ENCODE data around the gene DISP2.

The DISP2 gene

GRCh38 chr15:40345867-40346578 is 12.0 kb upstream of the DISP2 start:
- no peaks in the 10 kb centered on the region for H3K36me3 ChIP-seq
- H3K9me3 ChIP-seq: no peaks in the 10 kb centered on the region
- H3K4me3 ChIP-seq: no peak overlapping the region
- intact Hi-C loops (cut with DNase I; ENCODE audit: low total_unique reads): no loop called here
- peak overlapping the region in 1 of 2 donors; percentile 90 for H3K27ac ChIP-seq
- peaks cover 0 to 42% (median 39%) of the 10 kb centered on the region in 4 donors for H3K4me1 ChIP-seq
- H3K27me3 ChIP-seq: no peaks in the 10 kb centered on the region
- TF ChIP-seq CTCF (IDR thresholded peaks at IDR 0.05): no peak
- DNase-seq: no peak

GRCh38 chr15:40346579-40347558 is 11.2 kb upstream of the DISP2 start:
- intact Hi-C loops (cut with DNase I; ENCODE audit: low total_unique reads): no loop called here
- no peak overlapping the region for H3K4me3 ChIP-seq
- H3K27ac ChIP-seq: no peak overlapping the region
- no peak for TF ChIP-seq CTCF (IDR thresholded peaks at IDR 0.05)
- H3K27me3 ChIP-seq: no peaks in the 10 kb centered on the region
- H3K36me3 ChIP-seq: no peaks in the 10 kb centered on the region
- DNase-seq: no peak
- peaks cover 0 to 33% (median 31%) of the 10 kb centered on the region in 4 donors for H3K4me1 ChIP-seq
- no peaks in the 10 kb centered on the region for H3K9me3 ChIP-seq

GRCh38 chr15:40347559-40348473 is 10.2 kb upstream of the DISP2 start:
- H3K4me1 ChIP-seq: peaks cover 0 to 24% (median 23%) of the 10 kb centered on the region in 4 donors
- intact Hi-C loops (cut with DNase I; ENCODE audit: low total_unique reads): no loop called here
- H3K27ac ChIP-seq: no peak overlapping the region
- no peaks in the 10 kb centered on the region for H3K36me3 ChIP-seq
- no peaks in the 10 kb centered on the region for H3K27me3 ChIP-seq
- no peak overlapping the region for H3K4me3 ChIP-seq
- no peak for TF ChIP-seq CTCF (IDR thresholded peaks at IDR 0.05)
- H3K9me3 ChIP-seq: no peaks in the 10 kb centered on the region
- no peak for DNase-seq

- Histone ChIP-seq H3K36me3 (no peaks in the 10 kb centered on the region), H3K4me1 (peaks cover 0 to 18% (median 16%) of the 10 kb centered on the region in 4 donors), H3K9me3 (no peaks in the 10 kb centered on the region), H3K27me3 (no peaks in the 10 kb centered on the region), H3K4me3 (no peak overlapping the region), H3K27ac (no peak overlapping the region)
- intact Hi-C loops (cut with DNase I; ENCODE audit: low total_unique reads): no loop called here
- no peak for TF ChIP-seq CTCF (IDR thresholded peaks at IDR 0.05)
- DNase-seq: no peak
Observed at GRCh38 chr15:40348474-40348870, 9.5 kb upstream of the DISP2 start.

- Histone ChIP-seq H3K9me3 (no peaks in the 10 kb centered on the region), H3K4me3 (no peak overlapping the region), H3K36me3 (no peaks in the 10 kb centered on the region), H3K27ac (no peak overlapping the region), H3K4me1 (peaks cover 0 to 18% (median 11%) of the 10 kb centered on the region in 4 donors), H3K27me3 (no peaks in the 10 kb centered on the region)
- intact Hi-C loops (cut with DNase I; ENCODE audit: low total_unique reads): no loop called here
- TF ChIP-seq CTCF (IDR thresholded peaks at IDR 0.05): no peak
- no peak for DNase-seq
Observed at GRCh38 chr15:40349163-40349562, 8.9 kb upstream of the DISP2 start.
